OCI-LY7 (cell line): ENCODE measurements around the gene RAD51B. TPM values are rescaled to one million over a fixed set of nuclear protein-coding genes. Genes with fewer than 3 reads are reported as not detected.

Experiments used
- BruUV-seq: library from RNA; stranded (reverse); fragments of 400-500 nt; replicated peaks from 2 replicates; lab custom pipeline; 2021; lab: Mats Ljungman, UMichigan
- CTCF ChIA-PET: fragments of 300-600 bp; sonication (Branson Sonifier 250); formaldehyde crosslinking; loops from one replicate; lab custom pipeline; 2022; ENCODE audit warnings: antibody characterized with exemption; ENCODE audit not compliant: unreplicated experiment; lab: Charles Lee
- POLR2A ChIA-PET: fragments of 300-600 bp; sonication (Branson Sonifier 250); formaldehyde crosslinking; loops from one replicate; lab custom pipeline; 2022; ENCODE audit warnings: antibody characterized with exemption; lab: Charles Lee
- DNase-seq: peaks from one replicate; pipeline ENCODE4 v3.0.0-alpha.2; 2015; ENCODE audit warnings: low spot score
- H2AFZ ChIP-seq: fragments of 200-600 bp; sonication (generic), shearing (Covaris generic); 2 replicates; pipeline ENCODE4 v1.6.1; 2014; ENCODE audit warnings: mild to moderate bottlenecking, antibody characterized with exemption, low read length, moderate library complexity
- H3K27ac ChIP-seq: fragments of 200-600 bp; sonication (generic); 2 replicates; pipeline ENCODE4 v1.5.1; 2014; ENCODE audit warnings: mixed run types, low read depth, mild to moderate bottlenecking, moderate library complexity, low read length, inconsistent platforms; ENCODE audit not compliant: poor library complexity, severe bottlenecking
- H3K36me3 ChIP-seq: fragments of 200-600 bp; sonication (generic); 2 replicates; pipeline ENCODE4 v1.6.1; 2014; ENCODE audit warnings: mild to moderate bottlenecking, antibody characterized with exemption, low read length, moderate library complexity, mixed read lengths; ENCODE audit not compliant: insufficient read depth
- H3K4me1 ChIP-seq: fragments of 200-600 bp; sonication (generic); 2 replicates; pipeline ENCODE4 v1.5.1; 2014; ENCODE audit warnings: mild to moderate bottlenecking, low read length; ENCODE audit not compliant: insufficient read depth, poor library complexity, severe bottlenecking
- H3K4me2 ChIP-seq: fragments of 200-600 bp; sonication (generic); 2 replicates; pipeline ENCODE4 v1.6.1; 2014; ENCODE audit warnings: mild to moderate bottlenecking, low read length
- H3K4me3 ChIP-seq: fragments of 200-600 bp; sonication (generic); 2 replicates; pipeline ENCODE4 v1.5.1; 2014; ENCODE audit warnings: mild to moderate bottlenecking, low read depth, low read length; ENCODE audit not compliant: poor library complexity, severe bottlenecking
- H3K79me2 ChIP-seq: fragments of 200-600 bp; sonication (generic); 2 replicates; pipeline ENCODE4 v1.6.1; 2016; ENCODE audit warnings: low read depth, mild to moderate bottlenecking, low read length, moderate library complexity, mixed read lengths; ENCODE audit not compliant: insufficient read depth
- H3K9me2 ChIP-seq: fragments of 200-600 bp; sonication (generic); 2 replicates; pipeline ENCODE4 v1.6.1; 2016; ENCODE audit warnings: mild to moderate bottlenecking, low read length, mixed read lengths; ENCODE audit not compliant: insufficient read depth
- H3K9me3 ChIP-seq: fragments of 200-600 bp; sonication (generic); 2 replicates; pipeline ENCODE4 v1.6.1; 2014; ENCODE audit warnings: mild to moderate bottlenecking, mixed run types, low read length, mixed read lengths
- H4K20me1 ChIP-seq: fragments of 200-600 bp; sonication (generic); 2 replicates; pipeline ENCODE4 v1.6.1; 2014; ENCODE audit warnings: mild to moderate bottlenecking, antibody characterized with exemption, low read length, moderate library complexity, mixed read lengths; ENCODE audit not compliant: insufficient read depth
- CTCF ChIP-seq: fragments of 200-600 bp; sonication (generic); conservative IDR thresholded peaks from 2 replicates; pipeline ENCODE4 v1.5.1; 2014; ENCODE audit warnings: mild to moderate bottlenecking, antibody characterized with exemption, low read length, moderate library complexity, mixed read lengths
- EZH2phosphoT487 ChIP-seq: fragments of 200-600 bp; sonication (generic); IDR thresholded peaks from 2 replicates; pipeline ENCODE4 v1.6.1; 2018; ENCODE audit warnings: low read depth, borderline replicate concordance, mild to moderate bottlenecking, mixed run types, antibody characterized with exemption, low read length, moderate library complexity, mixed read lengths
- intact Hi-C: fragments of 100-400 bp; cut with micrococcal nuclease; formaldehyde crosslinking; loops from one replicate; pipeline ENCODE4 v1.10.0; 2022; ENCODE audit not compliant: unreplicated experiment
- total RNA-seq, 2 experiments: library from RNA; depleted of rRNA in 1 of 2; stranded (reverse); fragments of >200 nt in 1 of 2; shearing (Covaris generic) in 1 of 2; gene quantifications; 2 replicates each; pipeline ENCODE4 v1.2.3, GENCODE V29; 2014 to 2022

The RAD51B gene
- total RNA-seq, 2 experiments from 2014 or later = 41.4 to 89.9 TPM

GRCh38 chr14:68036202-68036601 lies 216.6 kb downstream of the RAD51B start:
- DNase-seq = no peak
- H2AFZ ChIP-seq = no peak overlapping the region
- TF ChIP-seq EZH2phosphoT487 = no peak
- no peak for TF ChIP-seq CTCF
- ChIA-PET CTCF (no interaction called here), POLR2A (interaction anchor here (0.6 kb wide), 2 partner anchors 51 to 105 kb away, joined by 3 read pairs; no protein-coding TSS in a partner anchor)
- H3K4me1 ChIP-seq = no peaks in the 10 kb centered on the region
- H3K9me3 ChIP-seq = no peaks in the 10 kb centered on the region
- no peak overlapping the region for H3K27ac ChIP-seq
- H3K9me2 ChIP-seq = no peaks in the 10 kb centered on the region
- H3K4me2 ChIP-seq = no peak overlapping the region
- H3K4me3 ChIP-seq = no peak overlapping the region
- no TSS peak for BruUV-seq
- no peaks in the 10 kb centered on the region for H4K20me1 ChIP-seq
- intact Hi-C loops = no loop called here
- no peaks in the 10 kb centered on the region for H3K36me3 ChIP-seq
- no peaks in the 10 kb centered on the region for H3K79me2 ChIP-seq

- Histone ChIP-seq H3K4me1 (no peaks in the 10 kb centered on the region), H3K79me2 (no peaks in the 10 kb centered on the region), H4K20me1 (no peaks in the 10 kb centered on the region), H2AFZ (no peak overlapping the region), H3K36me3 (no peaks in the 10 kb centered on the region), H3K27ac (no peak overlapping the region), H3K4me3 (no peak overlapping the region), H3K9me2 (no peaks in the 10 kb centered on the region), H3K9me3 (no peaks in the 10 kb centered on the region), H3K4me2 (no peak overlapping the region)
- CTCF ChIA-PET = no interaction called here
- intact Hi-C loops = no loop called here
- TF ChIP-seq EZH2phosphoT487 (no peak), CTCF (no peak)
- BruUV-seq = no TSS peak
- POLR2A ChIA-PET = interaction anchor here (0.6 kb wide), 1 partner anchor 22 kb away, joined by 4 read pairs; no protein-coding TSS in a partner anchor
- DNase-seq = no peak
Measured at GRCh38 chr14:68039593-68039992, 220.0 kb downstream of the RAD51B start.

GRCh38 chr14:68040633-68041369 lies 221.2 kb downstream of the RAD51B start:
- H3K36me3 ChIP-seq = no peaks in the 10 kb centered on the region
- H3K9me2 ChIP-seq = no peaks in the 10 kb centered on the region
- ChIA-PET CTCF (no interaction called here), POLR2A (no interaction called here)
- H2AFZ ChIP-seq = no peak overlapping the region
- no peak for DNase-seq
- H3K9me3 ChIP-seq = no peaks in the 10 kb centered on the region
- no peak overlapping the region for H3K4me2 ChIP-seq
- no TSS peak for BruUV-seq
- no peaks in the 10 kb centered on the region for H4K20me1 ChIP-seq
- intact Hi-C loops = no loop called here
- H3K4me1 ChIP-seq = no peaks in the 10 kb centered on the region
- TF ChIP-seq EZH2phosphoT487 = no peak
- H3K79me2 ChIP-seq = no peaks in the 10 kb centered on the region
- no peak overlapping the region for H3K27ac ChIP-seq
- no peak overlapping the region for H3K4me3 ChIP-seq
